ENCODE measurements around the gene PUDP. TPM values are rescaled to one million over a fixed set of nuclear protein-coding genes. Genes with fewer than 3 reads are reported as not detected.
"Not testable (repeated sequence)": the region's sequence is repeated elsewhere in the genome, so short reads cannot be mapped to it uniquely, and the experiment has no call there.

PUDP gene
- total RNA-seq, 1 experiment from 2014 or later = 16.1 TPM

DNA sequence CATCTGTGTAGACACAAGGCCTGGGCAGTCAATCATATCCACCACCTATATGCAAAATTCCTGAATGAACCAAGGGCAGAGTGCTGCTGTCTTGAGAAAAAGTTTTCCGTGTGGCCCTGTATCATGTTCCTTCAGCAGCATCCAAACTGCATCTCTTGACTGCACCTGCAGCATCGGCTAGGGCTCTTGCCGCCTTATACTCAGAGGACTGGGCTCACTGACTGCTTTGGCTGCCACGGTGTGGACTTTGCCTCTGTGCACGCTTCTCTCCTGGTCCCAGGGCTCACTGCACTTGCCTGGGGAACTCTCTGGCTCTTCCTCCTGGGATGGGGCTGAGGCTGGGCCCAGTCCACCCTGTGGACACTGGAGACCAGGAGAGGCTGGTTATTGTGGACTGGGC lies 39.9 kb downstream of the PUDP start:
- Mint-ChIP-seq H3K27ac (ENCODE audit: low read depth, unreplicated experiment) (no peak overlapping the region), H3K9me3 (ENCODE audit: unreplicated experiment) (peaks cover 7% of the 10 kb centered on the region), H3K36me3 (ENCODE audit: insufficient read depth, unreplicated experiment) (peaks cover 31% of the 10 kb centered on the region), H3K27me3 (ENCODE audit: insufficient read depth, unreplicated experiment) (no peaks in the 10 kb centered on the region), H3K4me3 (ENCODE audit: unreplicated experiment) (no peak overlapping the region), H3K4me1 (ENCODE audit: insufficient read depth, unreplicated experiment) (peaks cover 10% of the 10 kb centered on the region)
- ChIA-PET CTCF (no interaction called here), POLR2A (interaction anchor here (0.7 kb wide), 1 partner anchor 476 kb away, joined by 3 read pairs; no protein-coding TSS in a partner anchor)
- intact Hi-C loops (cut with micrococcal nuclease) = no loop called here
- DNase-seq (ENCODE audit: unreplicated experiment) = no peak
- TF ChIP-seq, protein P1, sequence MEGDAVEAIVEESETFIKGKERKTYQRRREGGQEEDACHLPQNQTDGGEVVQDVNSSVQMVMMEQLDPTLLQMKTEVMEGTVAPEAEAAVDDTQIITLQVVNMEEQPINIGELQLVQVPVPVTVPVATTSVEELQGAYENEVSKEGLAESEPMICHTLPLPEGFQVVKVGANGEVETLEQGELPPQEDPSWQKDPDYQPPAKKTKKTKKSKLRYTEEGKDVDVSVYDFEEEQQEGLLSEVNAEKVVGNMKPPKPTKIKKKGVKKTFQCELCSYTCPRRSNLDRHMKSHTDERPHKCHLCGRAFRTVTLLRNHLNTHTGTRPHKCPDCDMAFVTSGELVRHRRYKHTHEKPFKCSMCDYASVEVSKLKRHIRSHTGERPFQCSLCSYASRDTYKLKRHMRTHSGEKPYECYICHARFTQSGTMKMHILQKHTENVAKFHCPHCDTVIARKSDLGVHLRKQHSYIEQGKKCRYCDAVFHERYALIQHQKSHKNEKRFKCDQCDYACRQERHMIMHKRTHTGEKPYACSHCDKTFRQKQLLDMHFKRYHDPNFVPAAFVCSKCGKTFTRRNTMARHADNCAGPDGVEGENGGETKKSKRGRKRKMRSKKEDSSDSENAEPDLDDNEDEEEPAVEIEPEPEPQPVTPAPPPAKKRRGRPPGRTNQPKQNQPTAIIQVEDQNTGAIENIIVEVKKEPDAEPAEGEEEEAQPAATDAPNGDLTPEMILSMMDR (IDR thresholded peaks at IDR 0.05; ENCODE audit: unreplicated experiment) = no peak
- no TSS peak for BruUV-seq (replicated peaks)

DNA sequence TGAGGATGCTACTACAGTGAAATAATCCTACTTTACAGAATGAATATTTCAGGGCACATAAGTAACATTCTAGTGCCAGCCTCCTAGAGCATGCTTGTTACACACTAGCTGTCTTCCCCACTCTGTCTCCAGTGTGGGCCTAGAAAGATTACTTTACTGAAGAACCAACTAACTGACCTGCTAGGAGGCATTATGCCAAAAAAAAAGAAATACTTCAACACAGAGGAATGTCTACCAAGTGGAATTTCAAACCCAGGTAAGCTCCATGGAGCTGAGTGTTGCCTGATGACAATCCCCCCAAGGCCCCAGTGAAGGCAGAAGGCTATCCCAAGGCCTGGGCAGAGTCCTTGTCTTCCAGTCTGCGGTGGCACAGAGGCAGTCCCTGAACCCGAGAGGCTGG lies 41.3 kb downstream of the PUDP start:
- TF ChIP-seq, protein P1 (IDR thresholded peaks at IDR 0.05; ENCODE audit: unreplicated experiment) = no peak
- BruUV-seq (replicated peaks) = no TSS peak
- peaks cover 14% of the 10 kb centered on the region for H3K9me3 Mint-ChIP-seq (ENCODE audit: unreplicated experiment)
- H3K27me3 Mint-ChIP-seq (ENCODE audit: insufficient read depth, unreplicated experiment) = no peaks in the 10 kb centered on the region
- peaks cover 36% of the 10 kb centered on the region for H3K36me3 Mint-ChIP-seq (ENCODE audit: insufficient read depth, unreplicated experiment)
- DNase-seq (ENCODE audit: unreplicated experiment) = no peak
- H3K4me1 Mint-ChIP-seq (ENCODE audit: insufficient read depth, unreplicated experiment) = peaks cover 10% of the 10 kb centered on the region
- H3K27ac Mint-ChIP-seq (ENCODE audit: low read depth, unreplicated experiment) = no peak overlapping the region
- POLR2A ChIA-PET = no interaction called here
- intact Hi-C loops (cut with micrococcal nuclease) = no loop called here
- no peak overlapping the region for H3K4me3 Mint-ChIP-seq (ENCODE audit: unreplicated experiment)
- CTCF ChIA-PET = no interaction called here

DNA sequence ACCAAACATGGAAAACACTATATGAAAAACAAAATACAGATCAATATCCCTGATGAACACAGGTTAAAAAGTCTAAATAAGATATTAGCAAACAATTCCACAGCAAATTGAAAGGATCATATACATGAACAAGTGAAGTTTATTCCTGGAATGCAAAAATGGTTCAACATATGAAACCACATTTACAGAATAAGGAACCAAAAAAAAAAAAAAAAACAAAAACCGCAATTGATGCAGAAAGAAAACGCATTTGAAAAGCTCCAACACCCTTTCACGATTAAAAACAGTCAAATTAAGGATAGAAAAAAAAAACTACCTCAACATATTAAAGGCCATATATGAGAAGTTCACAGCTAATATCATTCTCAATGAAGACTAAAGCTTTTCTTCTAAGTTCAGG lies 45.8 kb downstream of the PUDP start:
- H3K4me3 Mint-ChIP-seq (ENCODE audit: unreplicated experiment) = no peak overlapping the region
- H3K27me3 Mint-ChIP-seq (ENCODE audit: insufficient read depth, unreplicated experiment) = no peaks in the 10 kb centered on the region
- DNase-seq (ENCODE audit: unreplicated experiment) = no peak
- intact Hi-C loops (cut with micrococcal nuclease) = no loop called here
- peaks cover 14% of the 10 kb centered on the region for H3K9me3 Mint-ChIP-seq (ENCODE audit: unreplicated experiment)
- no peaks in the 10 kb centered on the region for H3K4me1 Mint-ChIP-seq (ENCODE audit: insufficient read depth, unreplicated experiment)
- peaks cover 31% of the 10 kb centered on the region for H3K36me3 Mint-ChIP-seq (ENCODE audit: insufficient read depth, unreplicated experiment)
- POLR2A ChIA-PET = interaction anchor here (0.6 kb wide), 1 partner anchor 15 kb away, joined by 3 read pairs; no protein-coding TSS in a partner anchor
- no TSS peak for BruUV-seq (replicated peaks)
- TF ChIP-seq, protein P1 (IDR thresholded peaks at IDR 0.05; ENCODE audit: unreplicated experiment) = no peak
- H3K27ac Mint-ChIP-seq (ENCODE audit: low read depth, unreplicated experiment) = no peak overlapping the region
- CTCF ChIA-PET = interaction anchor here (0.6 kb wide), 1 partner anchor 824 kb away, joined by 3 read pairs; no protein-coding TSS in a partner anchor

DNA sequence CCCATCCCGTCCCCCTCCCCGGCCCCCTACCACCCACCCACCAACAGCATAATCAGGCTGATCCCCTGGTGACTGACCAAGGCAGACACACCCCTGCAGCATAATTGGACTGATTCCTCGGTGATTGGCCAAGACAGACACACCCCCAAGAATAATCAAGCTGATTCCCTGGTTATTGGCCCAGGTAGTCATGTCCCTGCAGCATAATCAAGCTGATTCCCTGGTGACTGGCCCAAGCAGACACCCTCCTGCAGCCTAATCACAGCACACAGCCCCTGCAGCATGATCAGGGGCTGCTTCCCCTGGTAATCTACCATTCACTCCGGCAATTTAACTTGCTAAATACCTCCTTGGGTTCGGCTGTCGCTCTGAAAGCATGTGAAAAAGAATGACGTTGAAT lies 47.9 kb downstream of the PUDP start:
- no peak for DNase-seq (ENCODE audit: unreplicated experiment)
- Mint-ChIP-seq H3K4me3 (ENCODE audit: unreplicated experiment) (no peak overlapping the region), H3K9me3 (ENCODE audit: unreplicated experiment) (peaks cover 14% of the 10 kb centered on the region), H3K27ac (ENCODE audit: low read depth, unreplicated experiment) (no peak overlapping the region), H3K36me3 (ENCODE audit: insufficient read depth, unreplicated experiment) (peaks cover 36% of the 10 kb centered on the region), H3K27me3 (ENCODE audit: insufficient read depth, unreplicated experiment) (no peaks in the 10 kb centered on the region), H3K4me1 (ENCODE audit: insufficient read depth, unreplicated experiment) (no peaks in the 10 kb centered on the region)
- TF ChIP-seq, protein P1 (IDR thresholded peaks at IDR 0.05; ENCODE audit: unreplicated experiment) = no peak
- ChIA-PET POLR2A (no interaction called here), CTCF (no interaction called here)
- BruUV-seq (replicated peaks) = no TSS peak
- intact Hi-C loops (cut with micrococcal nuclease) = no loop called here

DNA sequence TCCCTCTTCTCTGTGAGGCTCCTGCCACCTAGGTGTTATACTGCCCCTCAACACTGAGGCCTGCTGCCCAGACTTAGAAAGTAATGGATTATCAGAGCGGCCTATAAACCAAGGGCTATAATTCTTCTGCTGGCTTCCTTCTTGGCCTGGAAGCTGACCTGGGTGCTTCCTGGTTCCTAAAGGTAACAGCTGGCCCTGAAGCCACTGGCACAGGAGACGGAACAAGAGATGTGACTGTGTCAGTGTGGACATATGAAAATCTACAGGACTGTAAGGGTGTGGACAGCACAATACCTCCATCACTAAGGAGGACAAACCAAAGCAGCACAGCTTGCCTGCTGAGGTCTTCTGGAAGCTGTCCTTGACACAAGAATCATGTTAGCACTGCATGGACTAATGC lies 52.3 kb downstream of the PUDP start:
- H3K27ac Mint-ChIP-seq (ENCODE audit: low read depth, unreplicated experiment); intact Hi-C loops (cut with micrococcal nuclease); BruUV-seq (replicated peaks); H3K9me3 Mint-ChIP-seq (ENCODE audit: unreplicated experiment); POLR2A ChIA-PET; H3K4me3 Mint-ChIP-seq (ENCODE audit: unreplicated experiment); H3K4me1 Mint-ChIP-seq (ENCODE audit: insufficient read depth, unreplicated experiment); DNase-seq (ENCODE audit: unreplicated experiment); H3K27me3 Mint-ChIP-seq (ENCODE audit: insufficient read depth, unreplicated experiment): not testable (repeated sequence)
- CTCF ChIA-PET = interaction anchor here (0.6 to 0.8 kb wide), 3 partner anchors 14 to 51 kb away, joined by 4 read pairs; no protein-coding TSS in a partner anchor
- H3K36me3 Mint-ChIP-seq (ENCODE audit: insufficient read depth, unreplicated experiment) = peaks cover 16% of the 10 kb centered on the region

Measured in MCF 10A (cell line).